Esophagus muscularis mucosa (tissue), 3 donors: ENCODE data around the gene ADAM10.

ENCODE experiments used
- POLR2A ChIP-seq: fragments of 450-650 bp; IDR thresholded peaks from one replicate; pipeline ENCODE4 v1.6.1; 2017; ENCODE audit warnings: antibody characterized with exemption, moderate library complexity, mild to moderate bottlenecking, low read depth
- TF ChIP-seq, protein P1 (sequence below), 3 experiments: fragments of 200-600 bp in 2 of 3; fragments of 450-650 bp in 1 of 3; sonication (generic) in 2 of 3; IDR thresholded peaks; one replicate each; pipeline ENCODE4 v1.5.1; 2017 to 2019; ENCODE audit warnings: antibody characterized with exemption in 3 of 3, mild to moderate bottlenecking in 2 of 3, moderate library complexity in 1 of 3

- TF ChIP-seq, protein P1, sequence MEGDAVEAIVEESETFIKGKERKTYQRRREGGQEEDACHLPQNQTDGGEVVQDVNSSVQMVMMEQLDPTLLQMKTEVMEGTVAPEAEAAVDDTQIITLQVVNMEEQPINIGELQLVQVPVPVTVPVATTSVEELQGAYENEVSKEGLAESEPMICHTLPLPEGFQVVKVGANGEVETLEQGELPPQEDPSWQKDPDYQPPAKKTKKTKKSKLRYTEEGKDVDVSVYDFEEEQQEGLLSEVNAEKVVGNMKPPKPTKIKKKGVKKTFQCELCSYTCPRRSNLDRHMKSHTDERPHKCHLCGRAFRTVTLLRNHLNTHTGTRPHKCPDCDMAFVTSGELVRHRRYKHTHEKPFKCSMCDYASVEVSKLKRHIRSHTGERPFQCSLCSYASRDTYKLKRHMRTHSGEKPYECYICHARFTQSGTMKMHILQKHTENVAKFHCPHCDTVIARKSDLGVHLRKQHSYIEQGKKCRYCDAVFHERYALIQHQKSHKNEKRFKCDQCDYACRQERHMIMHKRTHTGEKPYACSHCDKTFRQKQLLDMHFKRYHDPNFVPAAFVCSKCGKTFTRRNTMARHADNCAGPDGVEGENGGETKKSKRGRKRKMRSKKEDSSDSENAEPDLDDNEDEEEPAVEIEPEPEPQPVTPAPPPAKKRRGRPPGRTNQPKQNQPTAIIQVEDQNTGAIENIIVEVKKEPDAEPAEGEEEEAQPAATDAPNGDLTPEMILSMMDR (IDR thresholded peaks at IDR 0.05), result no peak
- TF ChIP-seq POLR2A, result no peak
These were observed 3.2 kb upstream of the ADAM10 start for GRCh38 chr15:58752716-58753115.
